ENCODE measurements around the gene DNM1L.

GRCh38 chr12:32705783-32706182 is 26.7 kb downstream of the DNM1L start:
- TF ChIP-seq CBX2 (IDR thresholded peaks at IDR 0.05; ENCODE audit: borderline replicate concordance, low read depth) (no peak), CTCF (IDR thresholded peaks at IDR 0.05) (no peak), POLR2A (IDR thresholded peaks at IDR 0.05; ENCODE audit: low read length) (no peak), RFX5 (IDR thresholded peaks at IDR 0.05) (no peak), ZFP36 (IDR thresholded peaks at IDR 0.05; ENCODE audit: borderline replicate concordance, partially characterized antibody) (no peak), REST (IDR thresholded peaks at IDR 0.05) (no peak)

All from A549 (cell line).